SK-N-SH (cell line): Measurements from ENCODE around the gene GRM8. TPM values are rescaled to one million over a fixed set of nuclear protein-coding genes. Genes with fewer than 3 reads are reported as not detected.

Source experiments
- CTCF ChIA-PET: fragments of 300-600, 350-600 bp; formaldehyde crosslinking; extraction: SDS; loops from one replicate; lab custom pipeline; 2021; lab: Yijun Ruan, JAX
- POLR2A ChIA-PET: fragments of 350-600 bp; sonication (Branson Sonifier 250); formaldehyde crosslinking; extraction: SDS; loops from one replicate; lab custom pipeline; 2020; ENCODE audit warnings: antibody characterized with exemption, inconsistent platforms; lab: Yijun Ruan, JAX
- DNase-seq: peaks from one replicate; pipeline ENCODE4 v3.0.0; 2012
- H2AFZ ChIP-seq: fragments of 200-600 bp; sonication (generic); 2 replicates; pipeline ENCODE4 v1.8.1; 2016; ENCODE audit warnings: antibody characterized with exemption, mild to moderate bottlenecking, low read depth
- H3F3A ChIP-seq: fragments of 200-600 bp; sonication (generic); replicated peaks from 2 replicates; pipeline ENCODE3; 2016; ENCODE audit warnings: antibody characterized with exemption, mild to moderate bottlenecking; ENCODE audit not compliant: insufficient read depth
- H3K27ac ChIP-seq, 2 experiments: fragments of 200-500 bp in 1 of 2; fragments of 200-600 bp in 1 of 2; sonication (Bioruptor generic) in 1 of 2; sonication (generic), shearing (Covaris generic) in 1 of 2; 2 replicates each; pipeline versions ENCODE4 v1.5.1 to v1.6.1; 2014 to 2016; ENCODE audit warnings: low read depth in 2 of 2, inconsistent platforms in 1 of 2, low read length in 1 of 2, mild to moderate bottlenecking in 1 of 2, mixed read lengths in 1 of 2
- H3K27me3 ChIP-seq: fragments of 200-600 bp; sonication (generic), shearing (Covaris generic); 2 replicates; pipeline ENCODE4 v1.6.1; 2016; ENCODE audit warnings: mixed run types; ENCODE audit not compliant: insufficient read depth
- H3K36me3 ChIP-seq, 2 experiments: fragments of 200-500 bp in 1 of 2; fragments of 200-600 bp in 1 of 2; sonication (Bioruptor generic) in 1 of 2; sonication (generic) in 1 of 2; replicated peaks in 1 of 2; 2 replicates each; pipeline versions ENCODE3 to v1.5.1; 2014 to 2016; ENCODE audit warnings: low read length in 1 of 2, mild to moderate bottlenecking in 1 of 2; ENCODE audit not compliant: insufficient read depth in 2 of 2, control insufficient read depth in 1 of 2
- H3K4me1 ChIP-seq, 2 experiments: fragments of 200-500 bp in 1 of 2; fragments of 200-600 bp in 1 of 2; sonication (Bioruptor generic) in 1 of 2; sonication (generic), shearing (Covaris generic) in 1 of 2; 2 replicates each; pipeline versions ENCODE4 v1.5.1 to v1.6.1; 2014 to 2016; ENCODE audit warnings: low read depth in 1 of 2, low read length in 1 of 2, mixed run types in 1 of 2; ENCODE audit not compliant: insufficient read depth in 2 of 2, control insufficient read depth in 1 of 2
- H3K4me2 ChIP-seq: fragments of 200-600 bp; sonication (generic), shearing (Covaris generic); 2 replicates; pipeline ENCODE4 v1.6.1; 2017; ENCODE audit warnings: mixed run types
- H3K4me3 ChIP-seq, 2 experiments: fragments of 200-500 bp in 1 of 2; fragments of 200-600 bp in 1 of 2; sonication (Bioruptor generic) in 1 of 2; sonication (generic), shearing (Covaris generic) in 1 of 2; 2 replicates each; pipeline versions ENCODE4 v1.5.1 to v1.8.1; 2014 to 2016; ENCODE audit warnings: low read depth in 2 of 2, inconsistent platforms in 1 of 2, low read length in 1 of 2, mild to moderate bottlenecking in 1 of 2, mixed read lengths in 1 of 2, moderate library complexity in 1 of 2
- H3K79me2 ChIP-seq: fragments of 200-600 bp; sonication (generic); 2 replicates; pipeline ENCODE4 v1.8.1; 2017; ENCODE audit warnings: mild to moderate bottlenecking; ENCODE audit not compliant: insufficient read depth
- H3K9ac ChIP-seq: fragments of 200-600 bp; sonication (generic); 2 replicates; pipeline ENCODE4 v1.6.1; 2017; ENCODE audit warnings: mixed run types
- H3K9me2 ChIP-seq: fragments of 200-600 bp; sonication (generic); 2 replicates; pipeline ENCODE4 v1.6.1; 2017; ENCODE audit warnings: mixed run types
- H3K9me3 ChIP-seq: fragments of 200-600 bp; sonication (generic); 2 replicates; pipeline ENCODE4 v1.6.1; 2017; ENCODE audit warnings: mixed run types, mild to moderate bottlenecking, moderate library complexity
- H4K20me1 ChIP-seq: fragments of 200-600 bp; sonication (generic); 2 replicates; pipeline ENCODE4 v1.6.1; 2017; ENCODE audit warnings: mild to moderate bottlenecking, mixed run types; ENCODE audit not compliant: insufficient read depth
- ELF1 ChIP-seq: IDR thresholded peaks from 2 replicates; pipeline ENCODE4 v1.4.0; 2012
- EP300 ChIP-seq, 2 experiments: IDR thresholded peaks; 2 replicates each; pipeline versions ENCODE4 v1.4.0 to v1.6.1; 2012; ENCODE audit warnings: borderline replicate concordance in 1 of 2, low read depth in 1 of 2, low read length in 1 of 2
- FOSL2 ChIP-seq: IDR thresholded peaks from 2 replicates; pipeline ENCODE4 v1.4.0; 2012; ENCODE audit warnings: low read depth, mild to moderate bottlenecking, moderate library complexity, borderline replicate concordance
- FOXJ3 ChIP-seq: sonication (generic); formaldehyde crosslinking; IDR thresholded peaks from 2 replicates; pipeline ENCODE4 v1.5.1; 2020; ENCODE audit warnings: mild to moderate bottlenecking, missing genetic modification reagents
- FOXM1 ChIP-seq: IDR thresholded peaks from 2 replicates; pipeline ENCODE4 v1.4.0; 2012; ENCODE audit warnings: low read depth, mild to moderate bottlenecking
- IRF3 ChIP-seq: fragments of 150-350 bp; IDR thresholded peaks from 2 replicates; pipeline ENCODE4 v1.6.1; 2016; ENCODE audit warnings: mild to moderate bottlenecking, low read depth, low read length
- JUND ChIP-seq: IDR thresholded peaks from 2 replicates; pipeline ENCODE4 v1.4.0; 2012
- MAX ChIP-seq: IDR thresholded peaks from 2 replicates; pipeline ENCODE4 v1.4.0; 2012; ENCODE audit warnings: low read depth
- MXI1 ChIP-seq: IDR thresholded peaks from 2 replicates; pipeline ENCODE4 v1.6.1; 2012; ENCODE audit warnings: mild to moderate bottlenecking, low read depth, low read length, improper control_type of control experiment
- NFIC ChIP-seq: IDR thresholded peaks from 2 replicates; pipeline ENCODE4 v1.4.0; 2012; ENCODE audit warnings: borderline replicate concordance
- PBX3 ChIP-seq: IDR thresholded peaks from 2 replicates; pipeline ENCODE4; 2012
- POLR2AphosphoS5 ChIP-seq: IDR thresholded peaks from 2 replicates; pipeline ENCODE4 v1.6.1; 2012; ENCODE audit warnings: low read depth, low read length
- RFX5 ChIP-seq: IDR thresholded peaks from 2 replicates; pipeline ENCODE4 v1.6.1; 2012; ENCODE audit warnings: mild to moderate bottlenecking, improper control_type of control experiment, low read length
- RXRA ChIP-seq: IDR thresholded peaks from 2 replicates; pipeline ENCODE4 v1.4.0; 2012; ENCODE audit warnings: low read depth, mild to moderate bottlenecking, borderline replicate concordance
- SIN3A ChIP-seq: IDR thresholded peaks from 2 replicates; pipeline ENCODE4 v1.6.1; 2012; ENCODE audit warnings: low read depth, mild to moderate bottlenecking, low read length, moderate library complexity, borderline replicate concordance
- TCF12 ChIP-seq: IDR thresholded peaks from 2 replicates; pipeline ENCODE4 v1.4.0; 2012
- USF1 ChIP-seq: IDR thresholded peaks from 2 replicates; pipeline ENCODE4 v1.4.0; 2012; ENCODE audit warnings: low read depth, borderline replicate concordance
- YY1 ChIP-seq: IDR thresholded peaks from 2 replicates; pipeline ENCODE4 v1.4.0; 2012; ENCODE audit warnings: low read depth, mild to moderate bottlenecking
- ZBTB33 ChIP-seq: IDR thresholded peaks from 2 replicates; pipeline ENCODE4 v1.4.0; 2012; ENCODE audit warnings: low read depth, borderline replicate concordance
- WGBS: methylation state at CpG from one replicate; pipeline ENCODE4 v1.1.6; 2017; ENCODE audit warnings: low lambda C conversion rate; 5-methylcytosine and 5-hydroxymethylcytosine counted together
- polyA plus RNA-seq, 3 experiments: library from polyadenylated mRNA; depleted of rRNA; stranded (reverse); fragments of >200 nt; gene quantifications; 2 replicates each; pipeline ENCODE4 v1.2.3, GENCODE V29; 2012
- TF ChIP-seq, protein P1 (sequence below): fragments of 150-350 bp; IDR thresholded peaks from 2 replicates; pipeline ENCODE4 v1.6.1; 2017; ENCODE audit warnings: antibody characterized with exemption, low read length, low read depth, borderline replicate concordance

GRM8 gene
- polyA plus RNA-seq, 1 of the 3 experiments (the other 2 are of a cell fraction): 0.10 TPM

DNA sequence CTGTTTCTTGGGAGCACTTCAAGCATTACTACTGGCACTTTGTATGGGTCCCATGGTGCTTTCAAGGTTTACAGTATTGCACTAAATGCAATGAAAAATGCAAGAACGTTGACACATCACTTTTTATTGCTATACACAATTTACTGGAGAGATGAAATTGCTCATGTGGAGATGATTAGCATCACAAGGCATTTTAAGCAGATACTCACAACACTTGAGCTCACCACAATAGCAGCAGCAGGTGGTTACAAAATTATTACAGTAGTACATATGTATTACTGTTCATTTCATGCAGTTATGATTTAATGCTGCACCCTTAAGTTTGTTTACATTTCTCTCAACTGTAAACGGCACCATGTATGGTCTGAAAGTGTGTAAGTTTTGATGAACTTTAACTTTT, 537.7 kb downstream of the GRM8 start (continued):
- TF ChIP-seq IRF3 (no peak), RXRA (no peak)

DNA sequence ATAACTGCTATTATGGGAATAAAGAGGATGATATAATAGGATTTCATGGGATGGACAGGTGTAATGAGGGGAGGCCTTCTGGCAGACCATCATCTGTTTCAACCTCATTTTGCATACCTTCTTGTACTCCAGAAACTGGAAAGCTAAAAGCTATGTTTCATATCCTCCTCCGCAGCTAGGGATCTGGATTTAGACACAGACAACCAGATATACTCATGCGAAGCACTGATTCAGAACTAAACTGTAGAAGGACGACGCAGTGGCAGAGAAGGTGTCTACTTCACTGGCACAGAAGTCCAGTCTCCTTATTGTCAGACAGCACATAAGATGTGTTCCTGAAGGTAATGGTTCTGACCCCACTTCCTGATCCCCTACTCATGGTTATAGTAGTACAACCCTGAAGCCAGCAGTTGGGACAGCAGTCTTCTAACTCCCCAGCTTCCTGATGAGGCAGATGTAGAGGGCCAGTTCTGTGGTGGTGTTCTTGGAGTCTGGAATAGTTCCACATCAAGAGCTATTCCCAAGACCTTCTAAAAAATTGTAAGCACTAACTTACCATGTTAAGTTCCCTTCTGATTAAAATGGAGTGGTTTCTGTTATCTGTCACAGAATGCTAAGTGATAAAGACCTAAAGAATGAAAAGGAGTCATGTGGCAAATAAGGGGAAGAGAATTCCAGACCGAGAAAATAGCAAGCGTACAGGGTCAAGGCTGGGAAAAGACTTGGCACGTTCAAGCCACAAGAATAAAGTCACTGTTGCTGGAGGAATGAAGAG, 550.3 kb downstream of the GRM8 start:
- CTCF ChIA-PET: no interaction called here
- no peaks in the 10 kb centered on the region for H3K79me2 ChIP-seq
- POLR2A ChIA-PET: no interaction called here
- peaks cover 14% of the 10 kb centered on the region for H3F3A ChIP-seq
- H3K9ac ChIP-seq: no peak overlapping the region
- H3K9me3 ChIP-seq: no peaks in the 10 kb centered on the region
- no peaks in the 10 kb centered on the region for H3K9me2 ChIP-seq
- no peaks in the 10 kb centered on the region for H3K36me3 ChIP-seq
- peaks cover 22 to 44% of the 10 kb centered on the region in 2 experiments for H3K4me1 ChIP-seq
- DNase-seq: no peak
- no peak overlapping the region for H3K4me3 ChIP-seq
- H2AFZ ChIP-seq: peak overlapping the region; percentile 44; the same call in 1 of the 2 replicates
- WGBS: 71% methylated on average over 7 of the region's 7 CpGs
- no peaks in the 10 kb centered on the region for H3K27me3 ChIP-seq
- H4K20me1 ChIP-seq: no peaks in the 10 kb centered on the region
- no peak for TF ChIP-seq MAX
- TF ChIP-seq, protein P1, sequence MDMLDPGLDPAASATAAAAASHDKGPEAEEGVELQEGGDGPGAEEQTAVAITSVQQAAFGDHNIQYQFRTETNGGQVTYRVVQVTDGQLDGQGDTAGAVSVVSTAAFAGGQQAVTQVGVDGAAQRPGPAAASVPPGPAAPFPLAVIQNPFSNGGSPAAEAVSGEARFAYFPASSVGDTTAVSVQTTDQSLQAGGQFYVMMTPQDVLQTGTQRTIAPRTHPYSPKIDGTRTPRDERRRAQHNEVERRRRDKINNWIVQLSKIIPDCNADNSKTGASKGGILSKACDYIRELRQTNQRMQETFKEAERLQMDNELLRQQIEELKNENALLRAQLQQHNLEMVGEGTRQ: no peak
- 0 out of 2 replicates have a peak, but pooled peaks have one; percentile 42 for TF ChIP-seq FOSL2
- no peak for TF ChIP-seq MXI1
- TF ChIP-seq FOXM1: no peak
- TF ChIP-seq RFX5: no peak
- peak; percentile 77 for TF ChIP-seq TCF12
- no peak for TF ChIP-seq SIN3A
- TF ChIP-seq NFIC: no peak
- peak; percentile 70 for TF ChIP-seq PBX3
- peak; percentile 36; the same call in 1 of the 2 replicates for TF ChIP-seq POLR2AphosphoS5
- no peak for TF ChIP-seq ZBTB33
- TF ChIP-seq FOXJ3 (CRISPR knock-in tag): no peak
- no peak for TF ChIP-seq YY1
- 0 out of 2 replicates have a peak, but pooled peaks have one; percentile 6 for TF ChIP-seq USF1
- peak; percentile 48 for TF ChIP-seq JUND
- TF ChIP-seq RXRA: 0 out of 2 replicates have a peak, but pooled peaks have one; percentile 15
- peak in 1 of 2 experiments; percentile 30; a peak in 1 of 4 replicates for TF ChIP-seq EP300 (IDR thresholded peaks at IDR 0.05; ENCODE audit: borderline replicate concordance in 1 of 2, low read depth in 1 of 2, low read length in 1 of 2)
- TF ChIP-seq ELF1: no peak
- peak overlapping the region; percentile 88 to 93 for H3K27ac ChIP-seq
- H3K4me2 ChIP-seq: peak overlapping the region; percentile 6; the same call in 1 of the 2 replicates
